Measurements from ENCODE around the gene NGDN.

GRCh38 chr14:23518709-23519108, 49.2 kb downstream of the NGDN start:
- TF ChIP-seq POLR2A (IDR thresholded peaks at IDR 0.05) (no peak), CTCF (IDR thresholded peaks at IDR 0.05) (no peak)
